A549 (cell line): ENCODE results near the gene PTPN5. TPM values are rescaled to one million over a fixed set of nuclear protein-coding genes. Genes with fewer than 3 reads are reported as not detected.
"Not testable (repeated sequence)": the region's sequence is repeated elsewhere in the genome, so short reads cannot be mapped to it uniquely, and the experiment has no call there.

Source experiments
- ATAC-seq, 2 experiments: fragments of 200-7000 bp in 1 of 2; fragments of >200 bp in 1 of 2; cut with Nextera tagmentation in 1 of 2; cut with Tn5 transposase in 1 of 2; 3 replicates each; pipeline versions ENCODE4 v1.8.0 to v1.9.1; 2018 to 2020; ENCODE audit warnings: mild to moderate bottlenecking in 1 of 2, moderate library complexity in 1 of 2
- CTCF ChIA-PET: fragments of 300-600 bp; sonication (Branson Sonifier 250); formaldehyde crosslinking; extraction: SDS; loops from one replicate; lab custom pipeline; 2021; ENCODE audit warnings: antibody characterized with exemption, inconsistent platforms; lab: Yijun Ruan, JAX
- POLR2A ChIA-PET: fragments of 350-600 bp; formaldehyde crosslinking; extraction: SDS; loops from one replicate; lab custom pipeline; 2021; ENCODE audit warnings: antibody characterized with exemption, inconsistent platforms; lab: Yijun Ruan, JAX
- DNase-seq, 2 experiments: peaks; one replicate each; pipeline versions ENCODE4 v3.0.0 to v3.0.0-alpha.2; 2011 to 2016; ENCODE audit warnings: low read depth in 1 of 2, low spot score in 1 of 2
- FAIRE-seq: peaks from 2 replicates; lab custom pipeline; 2011; peaks lifted over from hg19 to GRCh38; lab: Jason Lieb, UNC
- H3K27ac ChIP-seq, 2 experiments: fragments of >200 bp; sonication (Bioruptor Twin); formaldehyde crosslinking; 3 replicates each; pipeline ENCODE4 v1.5.1; 2016 to 2017
- H3K4me1 ChIP-seq: fragments of >200 bp; sonication (Bioruptor Twin); formaldehyde crosslinking; 3 replicates; pipeline ENCODE4 v1.6.1; 2016
- H3K4me2 ChIP-seq: fragments of >200 bp; sonication (Bioruptor Twin); formaldehyde crosslinking; 3 replicates; pipeline ENCODE4 v1.6.1; 2016
- H3K4me3 ChIP-seq: fragments of >200 bp; sonication (Bioruptor Twin); formaldehyde crosslinking; 3 replicates; pipeline ENCODE4 v1.5.1; 2016
- H3K9me3 ChIP-seq: fragments of >200 bp; sonication (Bioruptor Twin); formaldehyde crosslinking; 3 replicates; pipeline ENCODE4 v1.6.1; 2016
- CHD2 ChIP-seq: fragments of 150-350 bp; IDR thresholded peaks from 2 replicates; pipeline ENCODE4 v1.6.1; 2014; ENCODE audit warnings: low read length; ENCODE audit not compliant: partially characterized antibody
- HDAC2 ChIP-seq: fragments of 200-600 bp; sonication (generic); IDR thresholded peaks from 2 replicates; pipeline ENCODE4 v1.6.1; 2016
- HMGXB4 ChIP-seq: fragments of 250-450 bp; sonication (Bioruptor Pico); IDR thresholded peaks from 2 replicates; pipeline ENCODE4 v1.5.0; 2021; ENCODE audit warnings: mild to moderate bottlenecking, moderate library complexity, borderline replicate concordance
- HOXA7 ChIP-seq: fragments of 250-450 bp; sonication (Bioruptor Pico); IDR thresholded peaks from 2 replicates; pipeline ENCODE4 v1.5.0; 2020; ENCODE audit warnings: mild to moderate bottlenecking, moderate library complexity
- MAFK ChIP-seq: fragments of 450-650 bp; IDR thresholded peaks from 2 replicates; pipeline ENCODE4 v1.6.1; 2014; ENCODE audit not compliant: partially characterized antibody
- MAX ChIP-seq: IDR thresholded peaks from 2 replicates; pipeline ENCODE4 v1.6.1; 2012
- PHF8 ChIP-seq: fragments of 200-600 bp; sonication (generic); IDR thresholded peaks from 2 replicates; pipeline ENCODE4 v1.6.1; 2016; ENCODE audit warnings: low read depth, mild to moderate bottlenecking, antibody characterized with exemption, moderate library complexity, borderline replicate concordance
- REST ChIP-seq: fragments of 200-600 bp; sonication (generic); IDR thresholded peaks from 2 replicates; pipeline ENCODE4 v1.6.1; 2016; ENCODE audit warnings: antibody characterized with exemption, mild to moderate bottlenecking, moderate library complexity
- TFCP2L1 ChIP-seq: fragments of 250-450 bp; sonication (Bioruptor Pico); IDR thresholded peaks from 2 replicates; pipeline ENCODE4 v1.5.0; 2021; ENCODE audit warnings: mild to moderate bottlenecking
- ZNF302 ChIP-seq: fragments of 250-450 bp; sonication (Bioruptor Pico); IDR thresholded peaks from 2 replicates; pipeline ENCODE4 v1.9.0; 2021; ENCODE audit warnings: inconsistent platforms, mild to moderate bottlenecking, moderate library complexity
- WGBS: methylation state at CpG from one replicate; pipeline ENCODE4 v1.1.6; 2017; ENCODE audit errors: missing lambda C conversion rate; 5-methylcytosine and 5-hydroxymethylcytosine counted together
- polyA minus RNA-seq: library from RNA; depleted of rRNA, polyadenylated mRNA; stranded (reverse); fragments of >200 nt; gene quantifications from 2 replicates; pipeline ENCODE4 v1.2.3, GENCODE V29; 2011; rRNA and poly(A)+ RNA removed
- polyA plus RNA-seq, 4 experiments: library from polyadenylated mRNA; depleted of rRNA in 3 of 4; stranded (reverse); fragments of >200 nt; fragmentation: RNase III in 1 of 4; extraction: RNeasy Plus Mini Kit Qiagen cat#74134 plus additional on column Dnase treatment in 1 of 4; gene quantifications; 2 replicates in 3 of 4; 3 replicates in 1 of 4; pipeline ENCODE4 v1.2.3, GENCODE V29; 2011 to 2017

The PTPN5 gene
- polyA plus RNA-seq (2011; rRNA removed) (0.04 TPM in 1 of 2 replicates, not detected in the other), polyA plus RNA-seq (2017; fragmentation: RNase III; extraction: RNeasy Plus Mini Kit Qiagen cat#74134 plus additional on column Dnase treatment) (0.04 TPM in 1 of 3 replicates, not detected in the others), polyA minus RNA-seq (not detected in 2 replicates)
- 0.01 and 0.03 TPM in 2 replicates for polyA plus RNA-seq (2012; cell fraction: cytosol; rRNA removed)
- 0.05 TPM in 1 of 2 replicates, not detected in the other for polyA plus RNA-seq (2012; cell fraction: nucleus; rRNA removed)

- Histone ChIP-seq H3K4me2 (peak within 1 kb of the TSS; percentile 100), H3K4me1 (peaks cover 5% of the 10 kb centered on the region; the same call in 1 of the 3 replicates), H3K27ac (peak within 1 kb of the TSS in 1 of 2 experiments; percentile 17; a peak in 1 of 6 replicates), H3K4me3 (peak within 1 kb of the TSS; percentile 54), H3K9me3 (no peaks in the 10 kb centered on the region)
- FAIRE-seq, result no peak
- peak; percentile 32 to 68; a peak in 3 of 6 replicates for ATAC-seq
- POLR2A ChIA-PET, result no interaction called here
- CTCF ChIA-PET, result interaction anchor here (4.8 to 7.3 kb wide), 2 partner anchors 10 to 15 kb away, joined by 34 to 41 read pairs; no protein-coding TSS in a partner anchor
- TF ChIP-seq HOXA7 (no peak), HDAC2 (0 out of 2 replicates have a peak, but pooled peaks have one; percentile 37)
- DNase-seq, result peak in 1 of 2 experiments; percentile 34
- WGBS, result 22% methylated on average over 11 of the region's 94 CpGs
Observed at GRCh38 chr11:18791207-18791968, at the start of gene PTPN5. Gene PTPN5, minus strand, starts transcription at chr11:18791798. Its CDS starts 19,840 bp downstream, at chr11:18771958.

GRCh38 chr11:18836417-18836816, 44.8 kb upstream of the PTPN5 start:
- TF ChIP-seq TFCP2L1 (no peak), REST (peak; percentile 70; the same call in 1 of the 2 replicates)
- ATAC-seq (peak in 1 of 2 experiments; percentile 54; a peak in 1 of 6 replicates), FAIRE-seq (no peak), DNase-seq (no peak)
- ChIA-PET CTCF (no interaction called here), POLR2A (no interaction called here)
- WGBS, result 0% methylated on average over 2 of the region's 2 CpGs
- Histone ChIP-seq H3K4me2 (no peak overlapping the region), H3K4me1 (no peaks in the 10 kb centered on the region), H3K9me3 (peaks cover 4% of the 10 kb centered on the region; the same call in 2 of the 3 replicates), H3K4me3 (no peak overlapping the region), H3K27ac (no peak overlapping the region)

- no peak for ATAC-seq
- POLR2A ChIA-PET, result interaction anchor here (0.7 kb wide), 1 partner anchor 10 kb away, joined by 3 read pairs; no protein-coding TSS in a partner anchor
Observed at GRCh38 chr11:18834754-18835466, 43.3 kb upstream of the PTPN5 start.

GRCh38 chr11:18820160-18820559, 28.6 kb upstream of the PTPN5 start:
- FAIRE-seq, H3K27ac ChIP-seq: not testable (repeated sequence)

More at GRCh38 chr11:18834754-18835466, 43.3 kb upstream of the PTPN5 start:
- FAIRE-seq, result no peak
- TF ChIP-seq PHF8 (no peak), CHD2 (no peak), MAX (no peak), MAFK (no peak), HDAC2 (no peak), ZNF302 (CRISPR knock-in tag) (no peak), HMGXB4 (CRISPR knock-in tag) (no peak)
- TF ChIP-seq, all 56 proteins: peak for 0
- CTCF ChIA-PET, result interaction anchor here (0.9 to 1.5 kb wide), 4 partner anchors 11 to 71 kb away, joined by 3 to 8 read pairs (median 4); no protein-coding TSS in a partner anchor
- Histone ChIP-seq H3K27ac (no peak overlapping the region), H3K9me3 (peaks cover under 1% of the 10 kb centered on the region; the same call in 2 of the 3 replicates), H3K4me3 (no peak overlapping the region), H3K4me1 (no peaks in the 10 kb centered on the region), H3K4me2 (no peak overlapping the region)
- WGBS, result 9% methylated on average over 4 of the region's 5 CpGs
- no peak for DNase-seq

More at GRCh38 chr11:18820160-18820559, 28.6 kb upstream of the PTPN5 start:
- WGBS, result 7% methylated on average over 1 of the region's 1 CpG
- POLR2A ChIA-PET, DNase-seq, ATAC-seq, H3K9me3 ChIP-seq, H3K4me2 ChIP-seq, H3K4me3 ChIP-seq, H3K4me1 ChIP-seq: not testable (repeated sequence)
- CTCF ChIA-PET, result interaction anchor here (1.5 to 1.8 kb wide), 2 partner anchors 39 to 44 kb away, joined by 3 to 4 read pairs; no protein-coding TSS in a partner anchor
